RWPE1 (cell line): ENCODE results near the gene SNAP91.

Experiments used
- CTCF ChIA-PET: fragments of 350-600 bp; sonication (Branson Sonifier 250); formaldehyde crosslinking; extraction: SDS; loops from one replicate; lab custom pipeline; 2021; lab: Yijun Ruan, JAX
- POLR2A ChIA-PET: fragments of 400-600 bp; formaldehyde crosslinking; extraction: SDS; loops from one replicate; lab custom pipeline; 2020; ENCODE audit warnings: antibody characterized with exemption; ENCODE audit not compliant: low non-redundant PET; lab: Yijun Ruan, JAX
- DNase-seq: peaks from one replicate; pipeline ENCODE4 v3.0.0; 2012; ENCODE audit warnings: low spot score
- H3K27ac ChIP-seq: fragments of 450-650 bp; 2 replicates; pipeline ENCODE4 v1.5.1; 2017
- TF ChIP-seq, protein P1 (sequence below): fragments of 450-650 bp; conservative IDR thresholded peaks from 2 replicates; pipeline ENCODE4 v1.5.1; 2017; ENCODE audit warnings: low read depth, mild to moderate bottlenecking

The SNAP91 gene

DNA sequence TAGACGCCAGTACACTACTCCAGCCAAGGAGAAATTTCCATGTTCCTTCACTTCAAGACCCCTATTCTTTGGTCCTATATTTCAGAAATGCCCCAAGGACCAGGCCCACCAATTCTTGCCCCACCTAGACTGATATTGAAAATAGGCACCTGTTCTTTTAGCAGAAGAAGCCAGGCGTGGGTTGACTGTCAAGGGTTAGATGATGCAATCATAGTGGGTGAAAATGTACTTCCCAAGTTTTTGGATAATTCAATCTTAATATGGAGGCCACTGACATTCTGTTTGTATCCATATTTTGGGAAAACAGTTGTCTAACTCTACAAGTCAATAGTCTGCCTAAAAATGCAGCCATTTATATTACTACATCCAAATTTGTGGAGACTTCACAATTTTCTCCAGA, 21.0 kb upstream of the SNAP91 start:
- DNase-seq, result no peak
- TF ChIP-seq, protein P1, sequence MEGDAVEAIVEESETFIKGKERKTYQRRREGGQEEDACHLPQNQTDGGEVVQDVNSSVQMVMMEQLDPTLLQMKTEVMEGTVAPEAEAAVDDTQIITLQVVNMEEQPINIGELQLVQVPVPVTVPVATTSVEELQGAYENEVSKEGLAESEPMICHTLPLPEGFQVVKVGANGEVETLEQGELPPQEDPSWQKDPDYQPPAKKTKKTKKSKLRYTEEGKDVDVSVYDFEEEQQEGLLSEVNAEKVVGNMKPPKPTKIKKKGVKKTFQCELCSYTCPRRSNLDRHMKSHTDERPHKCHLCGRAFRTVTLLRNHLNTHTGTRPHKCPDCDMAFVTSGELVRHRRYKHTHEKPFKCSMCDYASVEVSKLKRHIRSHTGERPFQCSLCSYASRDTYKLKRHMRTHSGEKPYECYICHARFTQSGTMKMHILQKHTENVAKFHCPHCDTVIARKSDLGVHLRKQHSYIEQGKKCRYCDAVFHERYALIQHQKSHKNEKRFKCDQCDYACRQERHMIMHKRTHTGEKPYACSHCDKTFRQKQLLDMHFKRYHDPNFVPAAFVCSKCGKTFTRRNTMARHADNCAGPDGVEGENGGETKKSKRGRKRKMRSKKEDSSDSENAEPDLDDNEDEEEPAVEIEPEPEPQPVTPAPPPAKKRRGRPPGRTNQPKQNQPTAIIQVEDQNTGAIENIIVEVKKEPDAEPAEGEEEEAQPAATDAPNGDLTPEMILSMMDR, result no peak
- CTCF ChIA-PET, result no interaction called here
- H3K27ac ChIP-seq, result no peak overlapping the region
- POLR2A ChIA-PET, result no interaction called here

- ChIA-PET POLR2A (no interaction called here), CTCF (no interaction called here)
- no peak for DNase-seq
- no peak overlapping the region for H3K27ac ChIP-seq
- TF ChIP-seq, protein P1, result no peak
Measured at GRCh38 chr6:83722876-83723275, 14.0 kb upstream of the SNAP91 start.

- H3K27ac ChIP-seq, result no peak overlapping the region
- ChIA-PET CTCF (no interaction called here), POLR2A (no interaction called here)
- DNase-seq, result no peak
- TF ChIP-seq, protein P1, result no peak
Measured at GRCh38 chr6:83717809-83718208, 8.9 kb upstream of the SNAP91 start.

DNA sequence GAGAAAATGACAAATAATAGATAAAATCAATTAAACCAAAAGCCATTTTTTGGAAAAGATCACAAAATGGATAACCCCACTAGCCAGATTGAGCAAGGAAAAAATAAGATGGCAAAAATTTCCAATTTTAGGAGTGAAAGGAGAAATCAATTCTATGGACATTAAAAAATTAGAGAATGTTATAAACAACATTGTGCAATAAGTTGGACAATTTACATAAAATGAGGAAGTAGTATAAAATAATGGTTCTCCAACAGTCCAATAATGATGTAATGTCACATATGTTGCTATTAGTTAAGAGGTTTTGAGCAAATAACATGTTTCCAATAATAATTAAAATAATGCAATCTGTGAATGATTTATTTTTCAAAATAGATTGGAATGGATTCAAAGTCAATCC, 3.1 kb upstream of the SNAP91 start:
- no peak overlapping the region for H3K27ac ChIP-seq
- POLR2A ChIA-PET, result no interaction called here
- TF ChIP-seq, protein P1, result no peak
- CTCF ChIA-PET, result no interaction called here
- DNase-seq, result no peak

GRCh38 chr6:83709748-83710050, 798 bp upstream of the SNAP91 start:
- no peak overlapping the region for H3K27ac ChIP-seq
- ChIA-PET CTCF (no interaction called here), POLR2A (no interaction called here)
- TF ChIP-seq, protein P1, result no peak
- no peak for DNase-seq

DNA sequence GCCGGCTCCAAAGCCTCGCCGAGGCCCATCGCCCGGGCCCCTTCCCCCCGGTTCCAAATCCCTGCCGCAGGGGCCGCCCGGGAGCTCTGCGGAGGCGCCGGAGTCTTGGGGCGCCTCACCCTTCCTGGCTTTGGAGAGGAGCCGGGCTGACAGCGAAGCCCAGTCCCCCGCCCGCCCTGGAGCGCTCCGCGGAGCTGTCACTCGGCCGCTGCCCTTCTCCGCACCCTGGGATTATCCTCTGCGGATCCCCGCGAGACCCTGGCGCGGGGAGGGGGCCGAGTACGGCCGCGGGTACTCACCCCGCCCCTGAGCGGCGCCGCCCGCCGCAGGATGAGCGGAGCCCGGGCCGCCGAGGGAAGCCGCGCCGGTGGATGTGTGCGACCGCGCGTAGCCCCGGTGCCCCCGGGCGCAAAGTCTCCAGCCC, 343 bp downstream of the SNAP91 start:
- POLR2A ChIA-PET, result no interaction called here
- CTCF ChIA-PET, result interaction anchor here (0.6 kb wide), 1 partner anchor 78 kb away, joined by 3 read pairs; no protein-coding TSS in a partner anchor
- TF ChIP-seq, protein P1, result no peak
- H3K27ac ChIP-seq, result no peak overlapping the region
- DNase-seq, result peak; percentile 24
